GM23248 (cell line): ENCODE results near the gene GEN1.

Experiments
- EZH2 ChIP-seq: fragments of 200-600 bp; sonication (generic); IDR thresholded peaks from 2 replicates; pipeline ENCODE4 v1.6.1; 2018; ENCODE audit warnings: antibody characterized with exemption, mild to moderate bottlenecking; ENCODE audit not compliant: insufficient read depth, poor library complexity, severe bottlenecking
- EZH2phosphoT487 ChIP-seq: fragments of 200-600 bp; sonication (generic); IDR thresholded peaks from 2 replicates; pipeline ENCODE4 v1.6.1; 2018; ENCODE audit warnings: antibody characterized with exemption, moderate library complexity, mild to moderate bottlenecking, low read depth; ENCODE audit not compliant: insufficient read depth

- TF ChIP-seq EZH2 (no peak), EZH2phosphoT487 (no peak)
These were observed 1.7 kb upstream of the GEN1 start for GRCh38 chr2:17752246-17752645.
